PFSK-1 (cell line): ENCODE measurements around the gene ARAP1.

Experiments
- POLR2AphosphoS5 ChIP-seq: IDR thresholded peaks from 2 replicates; pipeline ENCODE4 v1.6.1; 2012; ENCODE audit warnings: low read depth, mild to moderate bottlenecking, control low read depth, low read length, moderate library complexity
- SIN3A ChIP-seq: IDR thresholded peaks from 2 replicates; pipeline ENCODE4 v1.6.1; 2012; ENCODE audit warnings: mild to moderate bottlenecking, low read length, moderate library complexity, borderline replicate concordance; ENCODE audit not compliant: insufficient read depth
- TF ChIP-seq, protein P1 (sequence below), 2 experiments: IDR thresholded peaks; 2 replicates each; pipeline versions ENCODE4 v1.6.1 to v1.8.0; 2011 to 2012; ENCODE audit warnings: low read depth in 2 of 2, low read length in 2 of 2, control low read depth in 1 of 2, inconsistent platforms in 1 of 2, mild to moderate bottlenecking in 1 of 2, moderate library complexity in 1 of 2; ENCODE audit not compliant: insufficient read depth in 1 of 2

DNA sequence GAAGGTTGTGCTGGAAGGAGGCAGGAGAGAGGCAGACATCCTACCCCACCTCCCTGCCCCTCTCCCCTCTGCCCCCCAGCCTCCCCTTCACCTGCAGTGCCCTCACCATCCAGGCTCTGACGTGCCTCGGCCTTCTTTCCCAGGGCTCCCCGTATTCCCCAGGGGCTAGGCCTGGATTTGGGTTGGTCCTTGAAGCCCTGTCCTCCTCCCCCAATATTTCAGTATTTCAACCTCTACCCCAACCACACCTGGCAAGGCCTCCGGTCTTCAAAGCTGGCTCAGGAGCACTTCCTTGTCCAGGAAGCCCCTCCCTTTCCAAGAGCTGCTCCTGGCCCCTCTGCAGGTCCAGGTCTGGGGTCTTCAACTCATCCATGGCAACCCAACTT lies 69.4 kb downstream of the ARAP1 start:
- no peak for TF ChIP-seq POLR2AphosphoS5
- TF ChIP-seq, protein P1, sequence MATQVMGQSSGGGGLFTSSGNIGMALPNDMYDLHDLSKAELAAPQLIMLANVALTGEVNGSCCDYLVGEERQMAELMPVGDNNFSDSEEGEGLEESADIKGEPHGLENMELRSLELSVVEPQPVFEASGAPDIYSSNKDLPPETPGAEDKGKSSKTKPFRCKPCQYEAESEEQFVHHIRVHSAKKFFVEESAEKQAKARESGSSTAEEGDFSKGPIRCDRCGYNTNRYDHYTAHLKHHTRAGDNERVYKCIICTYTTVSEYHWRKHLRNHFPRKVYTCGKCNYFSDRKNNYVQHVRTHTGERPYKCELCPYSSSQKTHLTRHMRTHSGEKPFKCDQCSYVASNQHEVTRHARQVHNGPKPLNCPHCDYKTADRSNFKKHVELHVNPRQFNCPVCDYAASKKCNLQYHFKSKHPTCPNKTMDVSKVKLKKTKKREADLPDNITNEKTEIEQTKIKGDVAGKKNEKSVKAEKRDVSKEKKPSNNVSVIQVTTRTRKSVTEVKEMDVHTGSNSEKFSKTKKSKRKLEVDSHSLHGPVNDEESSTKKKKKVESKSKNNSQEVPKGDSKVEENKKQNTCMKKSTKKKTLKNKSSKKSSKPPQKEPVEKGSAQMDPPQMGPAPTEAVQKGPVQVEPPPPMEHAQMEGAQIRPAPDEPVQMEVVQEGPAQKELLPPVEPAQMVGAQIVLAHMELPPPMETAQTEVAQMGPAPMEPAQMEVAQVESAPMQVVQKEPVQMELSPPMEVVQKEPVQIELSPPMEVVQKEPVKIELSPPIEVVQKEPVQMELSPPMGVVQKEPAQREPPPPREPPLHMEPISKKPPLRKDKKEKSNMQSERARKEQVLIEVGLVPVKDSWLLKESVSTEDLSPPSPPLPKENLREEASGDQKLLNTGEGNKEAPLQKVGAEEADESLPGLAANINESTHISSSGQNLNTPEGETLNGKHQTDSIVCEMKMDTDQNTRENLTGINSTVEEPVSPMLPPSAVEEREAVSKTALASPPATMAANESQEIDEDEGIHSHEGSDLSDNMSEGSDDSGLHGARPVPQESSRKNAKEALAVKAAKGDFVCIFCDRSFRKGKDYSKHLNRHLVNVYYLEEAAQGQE (IDR thresholded peaks at IDR 0.05; ENCODE audit: insufficient read depth in 1 of 2, low read depth in 2 of 2, low read length in 2 of 2) = no peak
- TF ChIP-seq SIN3A = no peak
